GM08714 (cell line): ENCODE measurements around the gene ZNF845.
"Not testable (repeated sequence)": the region's sequence is repeated elsewhere in the genome, so short reads cannot be mapped to it uniquely, and the experiment has no call there.

Experiments used
- H3K4me3 ChIP-seq: fragments of 200-500 bp; sonication (Bioruptor generic); 2 replicates; pipeline ENCODE4 v1.5.1; 2014; ENCODE audit warnings: mild to moderate bottlenecking, low read length, inconsistent platforms
- ZNF274 ChIP-seq: IDR thresholded peaks from 2 replicates; pipeline ENCODE4 v1.6.1; 2012; ENCODE audit warnings: mild to moderate bottlenecking, low read depth, low read length

Gene ZNF845

GRCh38 chr19:53333463-53334449, at the start of gene ZNF845:
ZNF845 (plus strand) TSS chr19:53333749; CDS start chr19:53341308, 7,559 bp downstream.
- peak within 1 kb of the TSS; percentile 80 for H3K4me3 ChIP-seq
- no peak for TF ChIP-seq ZNF274

- no peak for TF ChIP-seq ZNF274
- H3K4me3 ChIP-seq: no peak overlapping the region
These were observed 48.5 kb upstream of the ZNF845 start for GRCh38 chr19:53285087-53285486.

- TF ChIP-seq ZNF274: no peak
- no peak overlapping the region for H3K4me3 ChIP-seq
These were observed 42.6 kb upstream of the ZNF845 start for GRCh38 chr19:53290758-53291549.

- no peak for TF ChIP-seq ZNF274
- H3K4me3 ChIP-seq: no peak overlapping the region
These were observed 38.6 kb upstream of the ZNF845 start for GRCh38 chr19:53294786-53295441.

- not testable (repeated sequence) for H3K4me3 ChIP-seq
These were observed 32.2 kb upstream of the ZNF845 start for GRCh38 chr19:53301341-53301740.

- no peak for TF ChIP-seq ZNF274
- no peak overlapping the region for H3K4me3 ChIP-seq
These were observed 25.2 kb upstream of the ZNF845 start for GRCh38 chr19:53308339-53308811.

- no peak overlapping the region for H3K4me3 ChIP-seq
- no peak for TF ChIP-seq ZNF274
These were observed 22.5 kb upstream of the ZNF845 start for GRCh38 chr19:53311044-53311443.

- TF ChIP-seq ZNF274: no peak
- H3K4me3 ChIP-seq: no peak overlapping the region
These were observed 21.7 kb upstream of the ZNF845 start for GRCh38 chr19:53311897-53312296.

GRCh38 chr19:53328967-53329366, 4.6 kb upstream of the ZNF845 start:
- no peak overlapping the region for H3K4me3 ChIP-seq
- no peak for TF ChIP-seq ZNF274

GRCh38 chr19:53332484-53332883, 1.1 kb upstream of the ZNF845 start:
- no peak overlapping the region for H3K4me3 ChIP-seq
- TF ChIP-seq ZNF274: no peak

- peak overlapping the region; percentile 80 for H3K4me3 ChIP-seq
- TF ChIP-seq ZNF274: no peak
These were observed 485 bp upstream of the ZNF845 start for GRCh38 chr19:53333066-53333462.

GRCh38 chr19:53344403-53344802, 10.9 kb downstream of the ZNF845 start:
- not testable (repeated sequence) for H3K4me3 ChIP-seq

- no peak for TF ChIP-seq ZNF274
- no peak overlapping the region for H3K4me3 ChIP-seq
These were observed 22.2 kb downstream of the ZNF845 start for GRCh38 chr19:53355739-53356138.

GRCh38 chr19:53357821-53358581, 24.5 kb downstream of the ZNF845 start:
- H3K4me3 ChIP-seq: no peak overlapping the region
- no peak for TF ChIP-seq ZNF274

GRCh38 chr19:53360056-53360455, 26.5 kb downstream of the ZNF845 start:
- not testable (repeated sequence) for H3K4me3 ChIP-seq
